RWPE1 (cell line): ENCODE data around the gene NDUFS1.
"Not testable (repeated sequence)": the region's sequence is repeated elsewhere in the genome, so short reads cannot be mapped to it uniquely, and the experiment has no call there.

Experiments used
- CTCF ChIA-PET: fragments of 350-600 bp; sonication (Branson Sonifier 250); formaldehyde crosslinking; extraction: SDS; loops from one replicate; lab custom pipeline; 2021; lab: Yijun Ruan, JAX
- POLR2A ChIA-PET: fragments of 400-600 bp; formaldehyde crosslinking; extraction: SDS; loops from one replicate; lab custom pipeline; 2020; ENCODE audit warnings: antibody characterized with exemption; ENCODE audit not compliant: low non-redundant PET; lab: Yijun Ruan, JAX
- DNase-seq: peaks from one replicate; pipeline ENCODE4 v3.0.0; 2012; ENCODE audit warnings: low spot score
- H3K27ac ChIP-seq: fragments of 450-650 bp; 2 replicates; pipeline ENCODE4 v1.5.1; 2017
- TF ChIP-seq, protein P1 (sequence below): fragments of 450-650 bp; conservative IDR thresholded peaks from 2 replicates; pipeline ENCODE4 v1.5.1; 2017; ENCODE audit warnings: low read depth, mild to moderate bottlenecking

Gene NDUFS1

DNA sequence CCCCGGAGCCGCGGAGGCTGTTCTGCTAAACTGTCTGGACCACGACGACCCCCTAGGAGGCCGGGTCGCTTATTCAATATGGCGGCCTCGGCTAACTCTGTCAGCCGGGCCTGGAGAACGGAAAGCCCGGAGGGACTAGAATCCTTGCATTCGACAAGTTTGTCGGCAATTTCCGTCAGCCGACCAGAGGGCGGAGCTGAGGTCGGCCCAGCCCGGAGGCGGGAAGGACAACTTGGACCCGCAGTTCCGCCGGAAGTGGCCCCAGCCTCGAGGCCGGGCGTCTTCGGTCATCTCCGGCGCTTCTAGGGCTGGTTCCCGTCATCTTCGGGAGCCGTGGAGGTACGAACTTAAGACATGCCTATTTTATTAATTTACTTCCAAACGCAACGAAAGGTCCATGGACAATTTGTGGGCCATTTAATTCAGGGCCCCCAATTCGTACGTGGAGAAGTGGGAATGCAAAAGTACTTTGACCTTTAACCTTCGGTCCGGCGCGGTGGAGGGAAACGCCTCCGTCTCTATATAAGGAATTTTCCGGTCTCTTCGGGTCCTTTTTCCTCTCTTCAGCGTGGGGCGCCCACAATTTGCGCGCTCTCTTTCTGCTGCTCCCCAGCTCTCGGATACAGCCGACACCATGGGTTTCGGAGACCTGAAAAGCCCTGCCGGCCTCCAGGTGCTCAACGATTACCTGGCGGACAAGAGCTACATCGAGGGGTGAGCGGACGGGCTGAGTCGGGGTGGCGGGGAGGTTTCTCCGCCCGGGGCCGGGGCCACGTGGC, at the start of gene NDUFS1, which contains the start of gene EEF1B2:
TSS of gene NDUFS1 (minus strand) at position 99 of the 779 bp plus-strand sequence. CDS start 5,766 bp downstream, outside the sequence.
TSS of gene EEF1B2 (plus strand) at position 550 of the 779 bp plus-strand sequence. CDS start at position 635, 85 bp downstream.
- TF ChIP-seq, protein P1, sequence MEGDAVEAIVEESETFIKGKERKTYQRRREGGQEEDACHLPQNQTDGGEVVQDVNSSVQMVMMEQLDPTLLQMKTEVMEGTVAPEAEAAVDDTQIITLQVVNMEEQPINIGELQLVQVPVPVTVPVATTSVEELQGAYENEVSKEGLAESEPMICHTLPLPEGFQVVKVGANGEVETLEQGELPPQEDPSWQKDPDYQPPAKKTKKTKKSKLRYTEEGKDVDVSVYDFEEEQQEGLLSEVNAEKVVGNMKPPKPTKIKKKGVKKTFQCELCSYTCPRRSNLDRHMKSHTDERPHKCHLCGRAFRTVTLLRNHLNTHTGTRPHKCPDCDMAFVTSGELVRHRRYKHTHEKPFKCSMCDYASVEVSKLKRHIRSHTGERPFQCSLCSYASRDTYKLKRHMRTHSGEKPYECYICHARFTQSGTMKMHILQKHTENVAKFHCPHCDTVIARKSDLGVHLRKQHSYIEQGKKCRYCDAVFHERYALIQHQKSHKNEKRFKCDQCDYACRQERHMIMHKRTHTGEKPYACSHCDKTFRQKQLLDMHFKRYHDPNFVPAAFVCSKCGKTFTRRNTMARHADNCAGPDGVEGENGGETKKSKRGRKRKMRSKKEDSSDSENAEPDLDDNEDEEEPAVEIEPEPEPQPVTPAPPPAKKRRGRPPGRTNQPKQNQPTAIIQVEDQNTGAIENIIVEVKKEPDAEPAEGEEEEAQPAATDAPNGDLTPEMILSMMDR: no peak

DNA sequence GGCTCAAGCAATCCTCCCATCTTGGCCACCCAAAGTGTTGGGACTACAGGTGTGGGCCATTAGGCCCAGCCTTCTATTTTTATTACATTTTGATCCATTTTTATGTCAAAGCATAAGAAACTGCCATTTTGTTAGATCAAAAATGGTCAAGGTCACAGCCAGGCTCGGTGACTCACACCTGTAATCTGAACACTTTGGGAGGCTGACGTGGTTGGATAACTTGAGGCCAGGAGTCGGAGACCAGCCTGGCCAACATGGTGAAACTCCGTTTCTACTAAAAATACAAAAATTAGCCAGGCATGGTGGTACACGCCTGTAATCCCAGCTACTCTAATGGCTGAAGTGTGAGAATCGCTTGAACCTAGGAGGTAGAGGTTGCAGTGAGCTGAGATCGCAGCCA, 49.7 kb upstream of the NDUFS1 start:
- no peak for DNase-seq
- H3K27ac ChIP-seq: no peak overlapping the region
- POLR2A ChIA-PET: no interaction called here
- CTCF ChIA-PET: no interaction called here
- TF ChIP-seq, protein P1: no peak

More for the DNA sequence above, at the start of gene NDUFS1, which contains the start of gene EEF1B2:
- H3K27ac ChIP-seq: peak within 1 kb of the TSS; percentile 86
- CTCF ChIA-PET: interaction anchor here (0.7 kb wide), 1 partner anchor 114 kb away, joined by 3 read pairs; no protein-coding TSS in a partner anchor
- peak; percentile 95 for DNase-seq
- POLR2A ChIA-PET: interaction anchor here (0.6 kb wide), 1 partner anchor 113 kb away, joined by 3 read pairs; no protein-coding TSS in a partner anchor

DNA sequence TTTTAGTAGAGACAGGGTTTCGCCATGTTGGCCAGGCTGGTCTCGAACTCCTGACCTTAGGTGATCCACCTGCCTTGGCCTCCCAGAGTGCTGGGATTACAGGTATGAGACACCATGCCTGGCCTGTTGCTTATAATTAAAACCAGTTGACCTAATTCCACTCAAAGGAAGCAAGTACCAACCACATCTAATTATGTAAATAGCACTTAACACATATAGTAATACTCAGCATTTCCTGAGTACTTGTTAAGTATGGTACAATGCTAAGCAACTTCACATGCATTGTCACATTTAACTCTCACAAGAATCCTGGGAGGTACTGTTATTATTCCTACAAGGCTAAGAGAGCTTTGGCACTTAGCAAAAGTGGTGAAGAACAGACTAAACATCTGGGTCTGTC, 48.1 kb upstream of the NDUFS1 start:
- DNase-seq, H3K27ac ChIP-seq, POLR2A ChIA-PET, CTCF ChIA-PET: not testable (repeated sequence)

DNA sequence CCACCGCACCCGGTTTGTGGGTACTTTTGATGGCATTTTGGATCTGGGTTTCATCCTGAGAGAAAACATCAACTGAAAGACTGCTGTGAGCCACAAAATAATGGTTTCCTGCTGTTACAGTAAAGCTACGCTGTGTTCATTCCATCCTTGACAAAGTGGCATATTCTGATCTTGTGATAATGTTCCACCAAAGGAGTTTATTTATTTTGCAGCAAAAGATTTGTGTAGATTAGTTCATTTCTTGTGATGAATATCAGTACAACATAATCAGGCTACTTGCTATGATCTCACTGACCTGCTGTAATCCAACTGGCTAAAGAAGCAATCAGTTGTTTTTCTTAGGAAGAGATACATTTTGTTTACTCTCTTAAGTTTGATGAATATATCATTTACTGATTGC, 45.5 kb upstream of the NDUFS1 start:
- no peak for DNase-seq
- POLR2A ChIA-PET: no interaction called here
- TF ChIP-seq, protein P1: no peak
- CTCF ChIA-PET: no interaction called here
- H3K27ac ChIP-seq: no peak overlapping the region

DNA sequence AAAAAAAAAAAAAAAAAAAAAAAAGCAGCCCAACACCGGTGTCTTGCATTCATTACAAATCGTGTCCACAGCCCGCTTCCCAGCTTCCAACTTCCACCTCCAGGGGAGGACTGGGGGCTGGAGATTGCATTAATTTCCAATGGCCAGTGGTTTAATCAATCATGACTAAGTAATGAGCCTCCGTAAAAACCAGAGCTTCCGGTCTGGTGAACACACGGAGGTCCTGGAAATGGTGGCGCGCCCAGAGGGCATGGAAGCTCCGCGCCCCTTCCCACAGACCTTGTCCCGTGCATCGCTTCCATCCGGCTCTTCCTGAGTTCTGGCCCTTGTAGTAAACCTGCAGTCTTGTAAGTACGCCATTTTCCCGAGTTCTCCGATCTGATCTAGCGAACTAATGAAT, 44.1 kb upstream of the NDUFS1 start:
- ChIA-PET POLR2A (no interaction called here), CTCF (no interaction called here)
- TF ChIP-seq, protein P1: no peak
- no peak for DNase-seq
- no peak overlapping the region for H3K27ac ChIP-seq

DNA sequence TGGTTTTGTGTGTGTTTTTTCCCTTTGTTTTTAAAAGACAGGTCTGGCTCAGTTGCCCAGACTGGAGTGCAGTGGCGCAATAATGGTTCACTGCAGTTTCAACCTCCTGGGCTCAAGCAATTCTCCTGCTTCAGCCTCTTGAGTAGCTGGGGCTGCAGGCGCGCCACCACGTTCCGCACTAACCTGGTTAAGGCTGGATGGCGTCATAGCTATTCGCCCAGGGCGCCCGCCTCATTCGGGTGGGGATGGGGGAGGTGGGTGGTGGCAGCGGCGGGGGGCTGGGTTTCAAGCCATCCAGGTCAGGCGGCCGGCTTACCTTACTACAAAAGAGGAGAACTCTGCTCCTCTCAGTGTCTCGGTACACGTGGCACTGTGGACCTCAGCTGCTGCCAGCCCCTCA, 43.2 kb upstream of the NDUFS1 start:
- DNase-seq: no peak
- CTCF ChIA-PET: no interaction called here
- TF ChIP-seq, protein P1: no peak
- H3K27ac ChIP-seq: no peak overlapping the region
- POLR2A ChIA-PET: no interaction called here
